ENCODE measurements around the gene SLC22A5.
"Not testable (repeated sequence)": the region's sequence is repeated elsewhere in the genome, so short reads cannot be mapped to it uniquely, and the experiment has no call there.

The SLC22A5 gene

GRCh38 chr5:132388244-132389050 lies 18.9 kb downstream of the SLC22A5 start:
- no peak for DNase-seq

DNA sequence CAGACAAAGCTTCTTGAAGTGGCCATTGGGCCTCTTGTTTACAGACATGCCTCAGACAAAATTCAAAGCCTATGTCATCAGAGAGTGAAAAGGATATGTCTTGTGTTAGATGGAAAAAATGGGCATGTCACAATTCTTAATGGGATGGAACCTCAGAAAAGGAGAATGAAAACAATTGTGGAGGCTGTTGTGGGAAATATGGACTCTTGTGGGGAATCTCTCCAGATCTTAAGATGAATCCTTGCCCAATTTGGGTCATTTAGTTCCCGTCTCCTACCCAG lies 19.5 kb downstream of the SLC22A5 start:
- no peak for DNase-seq

- DNase-seq = no peak
These were observed 20.2 kb downstream of the SLC22A5 start for GRCh38 chr5:132389585-132390286.

DNA sequence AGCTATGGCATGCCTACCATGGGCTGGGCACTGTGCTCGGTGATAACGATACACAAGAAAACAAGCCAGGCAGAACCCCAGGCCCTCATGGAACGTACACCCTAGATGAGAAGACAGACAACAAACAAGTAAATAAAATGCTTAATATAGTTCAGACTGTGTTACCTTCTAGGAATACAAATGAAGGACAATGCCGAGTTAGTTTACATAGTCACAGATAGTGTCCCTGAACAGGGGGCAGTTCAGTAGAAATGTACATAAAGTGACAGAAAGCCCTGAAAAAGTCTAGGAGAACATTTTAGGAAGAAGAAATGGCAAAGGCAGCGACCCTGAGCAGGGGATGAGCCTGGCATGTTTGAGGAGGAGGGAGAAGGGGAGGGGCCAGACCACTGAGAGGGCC lies 21.7 kb downstream of the SLC22A5 start:
- no peak for DNase-seq

DNA sequence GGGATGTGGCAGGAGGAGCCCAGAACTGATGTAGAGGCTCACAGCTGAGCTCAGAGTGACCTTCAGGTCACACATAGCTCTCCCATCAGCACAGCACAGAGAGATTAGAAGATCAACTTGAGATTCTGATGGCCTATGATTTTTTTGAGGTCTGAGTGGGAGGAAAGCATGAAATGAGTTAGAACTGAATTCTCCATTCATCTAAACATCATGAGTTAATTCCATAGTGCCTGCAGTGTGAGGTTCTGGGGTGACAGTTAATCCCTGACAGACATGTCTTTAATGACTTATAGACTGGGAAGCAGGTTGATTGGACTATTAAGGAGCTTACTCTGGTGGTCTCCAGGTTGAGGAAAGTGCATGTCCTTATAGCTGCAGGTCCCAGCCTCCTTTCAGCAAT lies 22.4 kb downstream of the SLC22A5 start:
- no peak for DNase-seq

GRCh38 chr5:132392411-132392810 lies 22.9 kb downstream of the SLC22A5 start:
- no peak for DNase-seq

GRCh38 chr5:132392978-132393825 lies 23.7 kb downstream of the SLC22A5 start:
- no peak for DNase-seq

GRCh38 chr5:132394667-132395259 lies 25.3 kb downstream of the SLC22A5 start:
- DNase-seq = peak; percentile 24

DNA sequence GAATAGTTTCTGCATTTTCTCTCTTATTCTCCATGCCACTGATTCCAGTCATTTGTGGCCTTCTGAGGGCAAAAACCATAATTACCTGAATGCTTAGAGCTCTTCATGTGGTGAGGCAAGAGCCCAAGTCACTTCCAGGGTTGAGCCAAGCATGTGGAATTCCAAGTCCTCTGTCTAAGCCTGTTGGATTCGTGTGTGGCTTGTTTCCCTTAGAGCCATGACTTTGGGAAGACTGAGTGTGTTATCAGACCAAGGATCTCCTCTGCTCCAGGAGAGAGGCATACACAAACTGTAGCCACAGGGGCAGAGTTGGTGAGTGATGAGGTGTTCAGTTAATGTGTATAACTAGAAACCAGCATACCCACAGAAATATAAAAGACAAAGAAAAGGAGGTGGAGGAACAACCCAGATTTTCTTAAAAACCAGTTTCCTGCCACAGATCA lies 27.1 kb downstream of the SLC22A5 start:
- DNase-seq = no peak

DNA sequence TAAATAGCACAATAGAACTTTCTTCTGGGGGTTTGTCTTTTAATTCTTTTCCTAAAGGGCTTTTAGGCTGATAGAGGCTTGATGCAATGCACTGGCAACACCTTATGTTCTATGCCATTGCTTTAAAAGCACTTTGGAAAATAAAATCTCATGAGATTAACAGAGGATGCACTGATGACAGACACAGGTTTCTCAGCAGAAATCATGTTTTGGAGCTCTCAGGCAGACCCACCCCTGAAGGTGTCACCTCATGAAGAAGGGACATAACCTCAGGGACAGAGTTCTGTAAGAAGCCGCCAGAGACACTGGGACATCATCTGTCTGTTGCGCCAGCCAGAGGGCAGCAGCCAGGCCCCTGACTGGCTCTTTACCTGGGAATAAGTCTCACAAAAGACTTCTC lies 27.7 kb downstream of the SLC22A5 start:
- DNase-seq = no peak

GRCh38 chr5:132397936-132398675 lies 28.6 kb downstream of the SLC22A5 start:
- not testable (repeated sequence) for DNase-seq

DNA sequence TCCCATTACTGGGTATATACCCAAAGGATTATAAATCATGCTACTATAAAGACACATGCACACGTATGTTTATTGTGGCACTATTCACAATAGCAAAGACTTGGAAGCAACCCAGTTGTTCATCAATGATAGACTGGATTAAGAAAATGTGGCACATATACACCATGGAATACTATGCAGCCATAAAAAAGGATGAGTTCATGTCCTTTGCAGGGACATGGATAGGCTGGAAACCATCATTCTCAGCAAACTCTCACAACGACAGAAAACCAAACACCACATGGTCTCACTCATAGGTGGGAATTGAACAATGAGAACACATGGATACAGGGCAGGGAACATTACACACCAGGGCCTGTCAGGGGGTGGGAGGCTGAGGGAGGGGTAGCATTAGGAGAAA lies 34.5 kb downstream of the SLC22A5 start:
- DNase-seq = not testable (repeated sequence)

DNA sequence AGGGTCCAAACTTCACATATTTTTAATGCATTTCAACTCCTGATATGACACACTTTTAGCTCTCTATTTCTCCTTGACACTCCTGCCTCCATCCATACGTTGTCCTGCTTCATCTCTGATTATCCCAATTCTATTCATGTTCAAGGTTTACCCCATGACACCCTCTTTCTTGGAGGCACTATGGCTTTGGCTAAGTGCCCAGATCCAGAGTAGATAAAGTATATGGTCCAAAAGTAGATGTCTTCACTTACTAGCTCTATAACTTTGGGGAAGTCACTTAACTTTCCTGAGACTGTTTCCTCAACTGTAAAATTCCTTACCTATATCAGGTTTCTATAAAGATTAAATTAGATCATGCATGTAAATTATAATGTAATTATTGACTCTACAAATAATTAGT lies 36.1 kb downstream of the SLC22A5 start:
- no peak for DNase-seq

GRCh38 chr5:132406144-132406783 lies 36.8 kb downstream of the SLC22A5 start:
- DNase-seq = no peak

DNA sequence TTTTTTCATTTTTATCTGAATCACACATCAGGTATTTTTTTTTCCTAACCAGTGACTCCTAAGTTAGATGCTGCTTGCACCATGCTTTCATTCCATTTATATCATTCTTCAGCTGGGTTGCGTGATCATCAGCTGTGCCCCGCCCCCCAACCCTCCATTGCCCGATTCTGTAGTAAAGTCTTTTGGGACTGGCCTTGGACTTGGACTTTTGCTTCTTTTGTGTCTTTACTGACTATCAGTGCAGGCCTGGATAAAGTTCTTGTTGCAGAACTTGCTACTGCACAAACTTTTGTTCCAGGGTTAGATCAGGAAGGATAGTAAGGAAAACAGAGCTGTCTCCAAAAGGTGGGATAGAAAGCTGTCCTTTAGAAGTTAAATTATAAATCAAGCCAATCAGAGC lies 38.5 kb downstream of the SLC22A5 start:
- no peak for DNase-seq

- DNase-seq = no peak
These were observed 38.9 kb downstream of the SLC22A5 start for GRCh38 chr5:132408456-132408855.

GRCh38 chr5:132408965-132409364 lies 39.5 kb downstream of the SLC22A5 start:
- DNase-seq = no peak

- peak; percentile 47 for DNase-seq
These were observed 41.2 kb downstream of the SLC22A5 start for GRCh38 chr5:132410451-132411303.

DNA sequence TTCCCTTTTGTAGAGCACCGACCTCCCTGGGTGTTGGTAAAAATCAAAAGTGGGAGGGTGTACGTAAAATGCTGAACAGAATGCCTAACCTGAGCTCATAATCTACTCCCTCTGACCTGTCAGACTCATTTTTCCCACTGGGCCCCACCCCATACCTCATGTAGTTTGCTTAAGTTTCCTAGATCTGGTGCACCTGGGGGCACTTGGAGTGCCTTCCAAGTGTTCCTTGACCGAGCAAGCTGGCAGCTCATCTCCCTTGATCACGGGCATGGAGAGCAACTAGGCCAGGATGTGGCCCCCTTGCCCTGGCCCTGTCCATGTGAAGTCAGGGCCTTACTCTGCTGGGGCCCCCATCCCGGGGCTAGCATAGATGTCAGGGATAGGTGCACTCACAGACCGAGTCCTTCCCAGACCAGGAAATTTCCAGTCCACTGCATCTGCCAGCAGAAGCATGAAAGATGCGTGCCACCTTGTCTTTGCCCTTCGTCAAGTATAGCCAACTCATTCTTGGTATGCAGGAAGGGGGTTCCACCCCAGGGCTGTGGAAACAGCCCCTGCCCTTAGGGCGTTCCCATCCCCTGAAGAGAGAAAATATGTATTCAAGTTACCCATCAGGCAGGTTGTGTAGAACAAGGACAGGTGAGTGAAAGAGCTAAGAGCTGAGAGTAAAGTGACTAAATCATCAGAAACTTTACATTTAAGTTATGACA lies 41.9 kb downstream of the SLC22A5 start:
- no peak for DNase-seq

GRCh38 chr5:132413567-132413966 lies 44.1 kb downstream of the SLC22A5 start:
- DNase-seq = no peak
